Progenitor cell of endocrine pancreas (in vitro differentiated cells): ENCODE data around the gene MLST8. TPM values are rescaled to one million over a fixed set of nuclear protein-coding genes. Genes with fewer than 3 reads are reported as not detected.

Experiments used
- DNase-seq: peaks from one replicate; pipeline ENCODE4 v3.0.0; 2021; ENCODE audit warnings: low spot score; ENCODE audit not compliant: unreplicated experiment
- H3K27ac Mint-ChIP-seq: 2 replicates; pipeline ENCODE4 v1.8.0; 2021; ENCODE audit warnings: mild to moderate bottlenecking, moderate library complexity, mixed read lengths
- H3K27me3 Mint-ChIP-seq: 2 replicates; pipeline ENCODE4 v1.8.0; 2021; ENCODE audit warnings: mixed read lengths
- H3K36me3 Mint-ChIP-seq: 2 replicates; pipeline ENCODE4 v1.8.0; 2022; ENCODE audit warnings: mixed read lengths; ENCODE audit not compliant: insufficient read depth
- H3K4me1 Mint-ChIP-seq: 2 replicates; pipeline ENCODE4 v1.8.0; 2021; ENCODE audit warnings: low read depth, mixed read lengths
- H3K4me3 Mint-ChIP-seq: 2 replicates; pipeline ENCODE4 v1.8.0; 2021; ENCODE audit warnings: low read depth, mild to moderate bottlenecking, moderate library complexity, mixed read lengths
- H3K9me3 Mint-ChIP-seq: 2 replicates; pipeline ENCODE4 v1.8.0; 2021; ENCODE audit warnings: low read depth, mixed read lengths
- CTCF ChIP-seq: fragments of 200-600 bp; sonication (generic); IDR thresholded peaks from one replicate; pipeline ENCODE4 v1.5.0; 2021; ENCODE audit warnings: antibody characterized with exemption, mild to moderate bottlenecking; ENCODE audit not compliant: unreplicated experiment
- total RNA-seq: library from RNA; stranded (reverse); gene quantifications from 2 replicates; pipeline ENCODE4 v1.2.1, GENCODE V29; 2021

The MLST8 gene
- total RNA-seq, 1 donor from 2014 or later = 51.5 TPM

GRCh38 chr16:2174396-2175131 lies 30.7 kb upstream of the MLST8 start:
- Mint-ChIP-seq H3K27me3 (no peaks in the 10 kb centered on the region), H3K4me1 (no peaks in the 10 kb centered on the region), H3K9me3 (no peaks in the 10 kb centered on the region), H3K4me3 (no peak overlapping the region), H3K36me3 (peaks cover 11% of the 10 kb centered on the region), H3K27ac (no peak overlapping the region)
- no peak for TF ChIP-seq CTCF
- DNase-seq = no peak

- Mint-ChIP-seq H3K9me3 (no peaks in the 10 kb centered on the region), H3K36me3 (peaks cover 11% of the 10 kb centered on the region), H3K27me3 (no peaks in the 10 kb centered on the region), H3K27ac (no peak overlapping the region), H3K4me1 (no peaks in the 10 kb centered on the region), H3K4me3 (no peak overlapping the region)
- TF ChIP-seq CTCF = no peak
- DNase-seq = no peak
Observed at GRCh38 chr16:2175454-2175853, 29.8 kb upstream of the MLST8 start.

- no peak for TF ChIP-seq CTCF
- no peak overlapping the region for H3K27ac Mint-ChIP-seq
- H3K4me3 Mint-ChIP-seq = no peak overlapping the region
- no peaks in the 10 kb centered on the region for H3K4me1 Mint-ChIP-seq
- H3K27me3 Mint-ChIP-seq = no peaks in the 10 kb centered on the region
- DNase-seq = no peak
- H3K9me3 Mint-ChIP-seq = no peaks in the 10 kb centered on the region
- peaks cover 11% of the 10 kb centered on the region for H3K36me3 Mint-ChIP-seq
Observed at GRCh38 chr16:2176047-2176446, 29.2 kb upstream of the MLST8 start.

GRCh38 chr16:2177101-2177500 lies 28.2 kb upstream of the MLST8 start:
- no peak for DNase-seq
- Mint-ChIP-seq H3K27me3 (no peaks in the 10 kb centered on the region), H3K36me3 (peaks cover 11% of the 10 kb centered on the region), H3K4me1 (no peaks in the 10 kb centered on the region), H3K9me3 (no peaks in the 10 kb centered on the region), H3K4me3 (no peak overlapping the region), H3K27ac (no peak overlapping the region)
- TF ChIP-seq CTCF = no peak

GRCh38 chr16:2177561-2177960 lies 27.7 kb upstream of the MLST8 start:
- H3K36me3 Mint-ChIP-seq = peaks cover 13% of the 10 kb centered on the region
- no peak for DNase-seq
- TF ChIP-seq CTCF = no peak
- no peaks in the 10 kb centered on the region for H3K4me1 Mint-ChIP-seq
- no peak overlapping the region for H3K4me3 Mint-ChIP-seq
- H3K27me3 Mint-ChIP-seq = no peaks in the 10 kb centered on the region
- H3K27ac Mint-ChIP-seq = no peak overlapping the region
- H3K9me3 Mint-ChIP-seq = no peaks in the 10 kb centered on the region
